BE2C (cell line): Measurements from ENCODE around the gene AGBL1.
A peak's percentile ranks its signal among the peaks of the same experiment; 100 is the strongest.

Experiments used
- DNase-seq: peaks from one replicate; pipeline ENCODE4 v3.0.0-alpha.2; 2020
- H3K27me3 ChIP-seq: fragments of 250-450 bp; sonication (Bioruptor Pico); 2 replicates; pipeline ENCODE4 v1.5.1; 2020; ENCODE audit warnings: mild to moderate bottlenecking
- H3K36me3 ChIP-seq: fragments of 250-450 bp; sonication (Bioruptor Pico); 2 replicates; pipeline ENCODE4 v1.5.1; 2020; ENCODE audit warnings: mild to moderate bottlenecking
- H3K4me1 ChIP-seq: fragments of 250-450 bp; sonication (Bioruptor Pico); 2 replicates; pipeline ENCODE4 v1.5.1; 2020
- H3K4me3 ChIP-seq: 2 replicates; pipeline ENCODE4 v1.5.1; 2011; ENCODE audit warnings: low read depth, low read length
- H3K9me3 ChIP-seq: fragments of 250-450 bp; sonication (Bioruptor Pico); 2 replicates; pipeline ENCODE4 v1.5.1; 2020
- TF ChIP-seq, protein P1 (sequence below): IDR thresholded peaks from 2 replicates; pipeline ENCODE4 v1.5.1; 2012; ENCODE audit warnings: mild to moderate bottlenecking, low read depth, low read length

AGBL1 gene

GRCh38 chr15:86125775-86126174 lies 46.1 kb downstream of the AGBL1 start:
- H3K27me3 ChIP-seq, result no peaks in the 10 kb centered on the region
- no peak overlapping the region for H3K4me3 ChIP-seq
- H3K9me3 ChIP-seq, result no peaks in the 10 kb centered on the region
- H3K36me3 ChIP-seq, result no peaks in the 10 kb centered on the region
- H3K4me1 ChIP-seq, result no peaks in the 10 kb centered on the region
- TF ChIP-seq, protein P1, sequence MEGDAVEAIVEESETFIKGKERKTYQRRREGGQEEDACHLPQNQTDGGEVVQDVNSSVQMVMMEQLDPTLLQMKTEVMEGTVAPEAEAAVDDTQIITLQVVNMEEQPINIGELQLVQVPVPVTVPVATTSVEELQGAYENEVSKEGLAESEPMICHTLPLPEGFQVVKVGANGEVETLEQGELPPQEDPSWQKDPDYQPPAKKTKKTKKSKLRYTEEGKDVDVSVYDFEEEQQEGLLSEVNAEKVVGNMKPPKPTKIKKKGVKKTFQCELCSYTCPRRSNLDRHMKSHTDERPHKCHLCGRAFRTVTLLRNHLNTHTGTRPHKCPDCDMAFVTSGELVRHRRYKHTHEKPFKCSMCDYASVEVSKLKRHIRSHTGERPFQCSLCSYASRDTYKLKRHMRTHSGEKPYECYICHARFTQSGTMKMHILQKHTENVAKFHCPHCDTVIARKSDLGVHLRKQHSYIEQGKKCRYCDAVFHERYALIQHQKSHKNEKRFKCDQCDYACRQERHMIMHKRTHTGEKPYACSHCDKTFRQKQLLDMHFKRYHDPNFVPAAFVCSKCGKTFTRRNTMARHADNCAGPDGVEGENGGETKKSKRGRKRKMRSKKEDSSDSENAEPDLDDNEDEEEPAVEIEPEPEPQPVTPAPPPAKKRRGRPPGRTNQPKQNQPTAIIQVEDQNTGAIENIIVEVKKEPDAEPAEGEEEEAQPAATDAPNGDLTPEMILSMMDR, result no peak
- DNase-seq, result no peak

- Histone ChIP-seq H3K27me3 (no peaks in the 10 kb centered on the region), H3K4me3 (no peak overlapping the region), H3K9me3 (no peaks in the 10 kb centered on the region), H3K4me1 (no peaks in the 10 kb centered on the region), H3K36me3 (no peaks in the 10 kb centered on the region)
- no peak for DNase-seq
- TF ChIP-seq, protein P1, result no peak
Observed at GRCh38 chr15:86127547-86127946, 47.9 kb downstream of the AGBL1 start.

DNA sequence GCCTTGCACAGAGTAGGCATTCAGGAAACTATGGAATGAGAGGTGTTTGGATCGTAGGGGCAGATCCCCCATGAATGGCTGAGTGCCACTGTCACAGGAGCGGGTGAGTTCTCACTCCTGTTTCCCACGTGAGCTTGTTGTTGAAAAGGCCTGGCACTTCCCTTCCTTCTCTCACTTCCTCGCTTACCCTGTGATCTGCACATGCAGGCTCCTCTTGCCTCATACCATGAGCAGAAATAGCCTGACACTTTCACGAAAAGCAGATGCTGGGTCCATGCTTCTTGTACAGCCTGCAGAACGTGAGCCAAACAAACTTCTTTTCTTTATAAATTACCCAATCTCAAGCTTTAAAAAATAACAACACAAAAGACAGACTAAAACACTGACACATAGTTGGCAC lies 55.4 kb downstream of the AGBL1 start:
- Histone ChIP-seq H3K36me3 (no peaks in the 10 kb centered on the region), H3K4me1 (no peaks in the 10 kb centered on the region), H3K4me3 (no peak overlapping the region)

DNA sequence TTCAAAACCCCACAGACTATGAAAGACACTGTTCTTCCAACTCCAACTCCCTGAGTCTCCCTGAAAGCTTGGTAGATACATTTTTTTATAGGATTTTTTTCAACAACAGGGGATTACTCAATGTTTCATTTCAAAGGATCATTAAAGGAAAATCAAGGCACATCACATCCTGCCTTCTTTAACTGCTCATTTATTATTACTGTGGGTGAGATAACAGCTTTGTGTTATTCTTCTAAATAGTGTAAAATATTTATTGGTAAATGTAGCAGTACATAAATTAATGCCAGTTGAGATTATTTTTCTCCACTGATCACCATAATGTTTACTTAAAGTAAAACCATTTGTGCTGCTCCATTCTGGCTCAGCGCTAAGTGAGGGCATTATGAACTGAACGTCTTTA lies 57.2 kb downstream of the AGBL1 start:
- Histone ChIP-seq H3K36me3 (no peaks in the 10 kb centered on the region), H3K4me3 (no peak overlapping the region), H3K4me1 (no peaks in the 10 kb centered on the region), H3K9me3 (no peaks in the 10 kb centered on the region), H3K27me3 (no peaks in the 10 kb centered on the region)
- no peak for DNase-seq
- TF ChIP-seq, protein P1, result no peak

More for the DNA sequence above, 55.4 kb downstream of the AGBL1 start:
- Histone ChIP-seq H3K27me3 (no peaks in the 10 kb centered on the region), H3K9me3 (no peaks in the 10 kb centered on the region)
- TF ChIP-seq, protein P1, result no peak
- DNase-seq, result no peak

DNA sequence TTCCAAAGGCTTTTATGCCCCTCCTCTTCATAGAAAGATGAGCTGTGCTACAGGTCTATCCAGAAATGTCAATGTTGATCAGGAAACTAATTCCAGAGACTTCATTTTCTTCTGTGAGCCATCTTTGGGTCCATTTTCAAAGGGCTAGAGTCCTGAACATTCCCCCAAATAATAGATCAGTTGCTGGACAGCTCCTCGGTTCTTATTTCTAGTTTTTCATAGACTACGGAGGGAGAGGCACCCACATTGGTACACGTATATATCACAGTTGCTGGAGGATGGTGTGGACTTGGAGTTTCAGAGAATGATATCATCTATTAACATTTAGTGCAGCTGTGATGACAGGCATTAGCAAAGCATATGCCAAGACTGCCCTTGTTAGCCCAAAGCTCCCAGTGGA lies 59.1 kb downstream of the AGBL1 start:
- no peak overlapping the region for H3K4me3 ChIP-seq
- H3K27me3 ChIP-seq, result no peaks in the 10 kb centered on the region
- TF ChIP-seq, protein P1, result no peak
- no peaks in the 10 kb centered on the region for H3K36me3 ChIP-seq
- no peaks in the 10 kb centered on the region for H3K9me3 ChIP-seq
- H3K4me1 ChIP-seq, result no peaks in the 10 kb centered on the region
- no peak for DNase-seq

- H3K4me3 ChIP-seq, result no peak overlapping the region
- no peaks in the 10 kb centered on the region for H3K4me1 ChIP-seq
- peak; percentile 36 for DNase-seq
- TF ChIP-seq, protein P1, result peak; percentile 42
- H3K27me3 ChIP-seq, result no peaks in the 10 kb centered on the region
- no peaks in the 10 kb centered on the region for H3K9me3 ChIP-seq
- no peaks in the 10 kb centered on the region for H3K36me3 ChIP-seq
Observed at GRCh38 chr15:86139828-86140227, 60.2 kb downstream of the AGBL1 start.
